AG20443 (cell line): Measurements from ENCODE around the gene IQSEC3.
"Not testable (repeated sequence)": the region's sequence is repeated elsewhere in the genome, so short reads cannot be mapped to it uniquely, and the experiment has no call there.

Experiments used
- DNase-seq: peaks from one replicate; pipeline ENCODE4 v3.0.0; 2012; ENCODE audit warnings: low spot score, mixed read lengths

The IQSEC3 gene

GRCh38 chr12:52902-53734 is 13.4 kb upstream of the IQSEC3 start:
- peak; percentile 8 for DNase-seq

- DNase-seq: peak; percentile 11
These were observed 12.5 kb upstream of the IQSEC3 start for GRCh38 chr12:53735-54730.

GRCh38 chr12:54750-55535 is 11.6 kb upstream of the IQSEC3 start:
- DNase-seq: peak; percentile 9

- peak; percentile 6 for DNase-seq
These were observed 9.8 kb upstream of the IQSEC3 start for GRCh38 chr12:56683-57346.

- no peak for DNase-seq
These were observed 9.0 kb upstream of the IQSEC3 start for GRCh38 chr12:57539-57938.

- no peak for DNase-seq
These were observed 7.7 kb upstream of the IQSEC3 start for GRCh38 chr12:58832-59231.

- DNase-seq: not testable (repeated sequence)
These were observed 4.7 kb upstream of the IQSEC3 start for GRCh38 chr12:61845-62244.

- not testable (repeated sequence) for DNase-seq
These were observed 990 bp upstream of the IQSEC3 start for GRCh38 chr12:65491-66063.

- DNase-seq: not testable (repeated sequence)
These were observed 376 bp downstream of the IQSEC3 start for GRCh38 chr12:66782-67504.

- DNase-seq: not testable (repeated sequence)
These were observed 3.1 kb downstream of the IQSEC3 start for GRCh38 chr12:69677-70076.

- not testable (repeated sequence) for DNase-seq
These were observed 4.0 kb downstream of the IQSEC3 start for GRCh38 chr12:70541-70940.

- not testable (repeated sequence) for DNase-seq
These were observed 5.5 kb downstream of the IQSEC3 start for GRCh38 chr12:72018-72417.

- not testable (repeated sequence) for DNase-seq
These were observed 8.0 kb downstream of the IQSEC3 start for GRCh38 chr12:74420-75190.

- not testable (repeated sequence) for DNase-seq
These were observed 9.0 kb downstream of the IQSEC3 start for GRCh38 chr12:75541-75940.

- DNase-seq: not testable (repeated sequence)
These were observed 9.5 kb downstream of the IQSEC3 start for GRCh38 chr12:76102-76501.

- not testable (repeated sequence) for DNase-seq
These were observed 10.0 kb downstream of the IQSEC3 start for GRCh38 chr12:76551-76950.

GRCh38 chr12:77101-77719 is 10.6 kb downstream of the IQSEC3 start:
- DNase-seq: not testable (repeated sequence)

- DNase-seq: not testable (repeated sequence)
These were observed 11.3 kb downstream of the IQSEC3 start for GRCh38 chr12:77769-78383.
